Activated CD4-positive, alpha-beta T cell treated with anti-CD3 and anti-CD28 coated beads for 36 hours (primary cell): Measurements from ENCODE around the gene NUDT16L1. TPM values are rescaled to one million over a fixed set of nuclear protein-coding genes. Genes with fewer than 3 reads are reported as not detected.
"Not testable (repeated sequence)": the region's sequence is repeated elsewhere in the genome, so short reads cannot be mapped to it uniquely, and the experiment has no call there.

Source experiments
- ATAC-seq: fragments of 200-7000 bp; cut with Tn5 transposase; one replicate; pipeline ENCODE4 v1.10.0; 2021; ENCODE audit warnings: mild to moderate bottlenecking, moderate library complexity
- CTCF ChIA-PET: fragments of 350-600 bp; sonication (Branson Sonifier 250); formaldehyde crosslinking; loops from one replicate; lab custom pipeline; 2021; ENCODE audit warnings: antibody characterized with exemption; lab: Charles Lee
- POLR2A ChIA-PET: fragments of 350-600 bp; sonication (Branson Sonifier 250); formaldehyde crosslinking; loops from one replicate; lab custom pipeline; 2021; ENCODE audit warnings: antibody characterized with exemption, inconsistent platforms; lab: Charles Lee
- DNase-seq: peaks from one replicate; pipeline ENCODE4 v3.0.0-alpha.2; 2020
- H3K27ac Mint-ChIP-seq: one replicate; pipeline ENCODE4 v1.8.0; 2021; ENCODE audit warnings: mixed read lengths
- H3K27me3 Mint-ChIP-seq: one replicate; pipeline ENCODE4 v1.8.0; 2021; ENCODE audit warnings: mixed read lengths
- H3K36me3 Mint-ChIP-seq: one replicate; pipeline ENCODE4 v1.8.0; 2021; ENCODE audit warnings: low read depth, mixed read lengths
- H3K4me1 Mint-ChIP-seq: one replicate; pipeline ENCODE4 v1.8.0; 2021; ENCODE audit warnings: mixed read lengths
- H3K4me3 Mint-ChIP-seq: one replicate; pipeline ENCODE4 v1.8.0; 2021; ENCODE audit warnings: mild to moderate bottlenecking, moderate library complexity, mixed read lengths
- H3K9me3 Mint-ChIP-seq: one replicate; pipeline ENCODE4 v1.8.0; 2021; ENCODE audit warnings: low read depth, mixed read lengths
- intact Hi-C, 2 experiments: fragments of 100-400 bp; cut with DNase I in 1 of 2; cut with micrococcal nuclease in 1 of 2; formaldehyde crosslinking; loops; one replicate each; pipeline versions ENCODE4 v1.14.2 to v1.15.1; 2022 to 2024; cut with DNase I, micrococcal nuclease
- total RNA-seq, 2 experiments: library from RNA; stranded (reverse); gene quantifications; one replicate each; pipeline ENCODE4 v1.2.3, GENCODE V29; 2021

Gene NUDT16L1
- total RNA-seq: 10 to 100 TPM; 16.4 to 22.5 TPM

- ChIA-PET CTCF (interaction anchor here (1.1 to 1.5 kb wide), 2 partner anchors 17 to 41 kb away, joined by 4 to 6 read pairs; partner anchors contain the start of genes ANKS3 and DNAAF8), POLR2A (interaction anchor here (2.3 kb wide), 1 partner anchor 41 kb away, joined by 10 read pairs; the partner anchor contains the start of genes ANKS3 and DNAAF8)
- peaks cover 3% of the 10 kb centered on the region for H3K36me3 Mint-ChIP-seq
- peak; percentile 95 for ATAC-seq
- H3K4me1 Mint-ChIP-seq: peaks cover 17% of the 10 kb centered on the region
- H3K4me3 Mint-ChIP-seq: peak within 1 kb of the TSS; percentile 77
- DNase-seq: peak; percentile 98
- no peaks in the 10 kb centered on the region for H3K9me3 Mint-ChIP-seq
- intact Hi-C loops: loop anchor here (1.0 to 5.0 kb wide), 14 partner anchors 17 to 423 kb away; partner anchors contain the start of genes ANKS3 (in 2 of the 2), DNAAF8 (in 2 of the 2), MGRN1 (in 2 of the 2) and DNAJA3 (in 1 of the 2)
- peak within 1 kb of the TSS; percentile 83 for H3K27ac Mint-ChIP-seq
- H3K27me3 Mint-ChIP-seq: no peaks in the 10 kb centered on the region
These were observed at the start of gene NUDT16L1 for GRCh38 chr16:4693296-4693955. Gene NUDT16L1, plus strand, starts transcription at chr16:4693562. Its CDS starts 165 bp downstream, at chr16:4693727.

GRCh38 chr16:4646773-4647643, 46.4 kb upstream of the NUDT16L1 start:
- ATAC-seq (peak; percentile 20), DNase-seq (peak; percentile 41)
- Mint-ChIP-seq H3K4me3 (no peak overlapping the region), H3K4me1 (peaks cover 31% of the 10 kb centered on the region), H3K27ac (peak overlapping the region; percentile 51), H3K36me3 (peaks cover 21% of the 10 kb centered on the region), H3K27me3 (no peaks in the 10 kb centered on the region), H3K9me3 (no peaks in the 10 kb centered on the region)
- intact Hi-C loops: no loop called here
- POLR2A ChIA-PET: no interaction called here
- CTCF ChIA-PET: interaction anchor here (0.9 kb wide), 1 partner anchor 172 kb away, joined by 3 read pairs; the partner anchor contains the start of gene NMRAL1

- Mint-ChIP-seq H3K27ac (peak overlapping the region; percentile 37), H3K27me3 (no peaks in the 10 kb centered on the region), H3K36me3 (peaks cover 22% of the 10 kb centered on the region), H3K4me1 (peaks cover 31% of the 10 kb centered on the region), H3K4me3 (no peak overlapping the region), H3K9me3 (no peaks in the 10 kb centered on the region)
- ChIA-PET POLR2A (no interaction called here), CTCF (interaction anchor here (0.9 kb wide), 1 partner anchor 173 kb away, joined by 3 read pairs; the partner anchor contains the start of gene NMRAL1)
- DNase-seq (no peak), ATAC-seq (peak; percentile 2)
- intact Hi-C loops: no loop called here
These were observed 45.8 kb upstream of the NUDT16L1 start for GRCh38 chr16:4647644-4647980.

GRCh38 chr16:4648917-4649316, 44.4 kb upstream of the NUDT16L1 start:
- Mint-ChIP-seq H3K27me3 (no peaks in the 10 kb centered on the region), H3K36me3 (peaks cover 22% of the 10 kb centered on the region), H3K9me3 (no peaks in the 10 kb centered on the region), H3K4me3 (no peak overlapping the region), H3K27ac (no peak overlapping the region), H3K4me1 (peaks cover 31% of the 10 kb centered on the region)
- intact Hi-C loops: no loop called here
- peak; percentile 7 for ATAC-seq
- DNase-seq: peak; percentile 27
- ChIA-PET CTCF (interaction anchor here (1.1 to 2.2 kb wide), 2 partner anchors 11 to 49 kb away, joined by 3 to 12 read pairs; no protein-coding TSS in a partner anchor), POLR2A (no interaction called here)

- peak; percentile 54 for ATAC-seq
- H3K27me3 Mint-ChIP-seq: no peaks in the 10 kb centered on the region
These were observed 43.5 kb upstream of the NUDT16L1 start for GRCh38 chr16:4649744-4650442.

GRCh38 chr16:4650443-4651074, 42.8 kb upstream of the NUDT16L1 start:
- H3K9me3 Mint-ChIP-seq, intact Hi-C loops, H3K4me3 Mint-ChIP-seq, POLR2A ChIA-PET, H3K27me3 Mint-ChIP-seq: not testable (repeated sequence)
- Mint-ChIP-seq H3K4me1 (peaks cover 28% of the 10 kb centered on the region), H3K27ac (peak overlapping the region; percentile 37), H3K36me3 (peaks cover 23% of the 10 kb centered on the region)
- ATAC-seq (peak; percentile 75), DNase-seq (peak; percentile 89)
- CTCF ChIA-PET: interaction anchor here (1.0 to 2.2 kb wide), 10 partner anchors 8 to 172 kb away, joined by 3 to 15 read pairs (median 6); partner anchors contain the start of gene MGRN1

More at GRCh38 chr16:4649744-4650442, 43.5 kb upstream of the NUDT16L1 start:
- peaks cover 23% of the 10 kb centered on the region for H3K36me3 Mint-ChIP-seq
- H3K4me3 Mint-ChIP-seq: no peak overlapping the region
- H3K9me3 Mint-ChIP-seq: no peaks in the 10 kb centered on the region
- intact Hi-C loops: no loop called here
- ChIA-PET CTCF (interaction anchor here (0.8 to 2.2 kb wide), 12 partner anchors 9 to 172 kb away, joined by 3 to 15 read pairs (median 4); partner anchors contain the start of gene MGRN1), POLR2A (interaction anchor here (0.5 kb wide), 1 partner anchor 21 kb away, joined by 3 read pairs; no protein-coding TSS in a partner anchor)
- H3K4me1 Mint-ChIP-seq: peaks cover 31% of the 10 kb centered on the region
- peak; percentile 53 for DNase-seq
- H3K27ac Mint-ChIP-seq: peak overlapping the region; percentile 37

- Mint-ChIP-seq H3K4me3 (no peak overlapping the region), H3K9me3 (no peaks in the 10 kb centered on the region), H3K4me1 (peaks cover 23% of the 10 kb centered on the region), H3K27me3 (no peaks in the 10 kb centered on the region), H3K36me3 (peaks cover 29% of the 10 kb centered on the region), H3K27ac (no peak overlapping the region)
- POLR2A ChIA-PET: no interaction called here
- ATAC-seq: no peak
- intact Hi-C loops: no loop called here
- CTCF ChIA-PET: no interaction called here
- no peak for DNase-seq
These were observed 41.5 kb upstream of the NUDT16L1 start for GRCh38 chr16:4651827-4652226.

- intact Hi-C loops: no loop called here
- DNase-seq (no peak), ATAC-seq (no peak)
- CTCF ChIA-PET: no interaction called here
- Mint-ChIP-seq H3K4me1 (peaks cover 18% of the 10 kb centered on the region), H3K27ac (no peak overlapping the region), H3K4me3 (no peak overlapping the region), H3K27me3 (no peaks in the 10 kb centered on the region), H3K36me3 (peaks cover 32% of the 10 kb centered on the region), H3K9me3 (no peaks in the 10 kb centered on the region)
- POLR2A ChIA-PET: no interaction called here
These were observed 40.8 kb upstream of the NUDT16L1 start for GRCh38 chr16:4652561-4652960.

- H3K36me3 Mint-ChIP-seq: peaks cover 26% of the 10 kb centered on the region
- H3K4me3 Mint-ChIP-seq: no peak overlapping the region
- peaks cover 20% of the 10 kb centered on the region for H3K4me1 Mint-ChIP-seq
- no peak for DNase-seq
- ATAC-seq: no peak
- intact Hi-C loops: no loop called here
- ChIA-PET POLR2A (no interaction called here), CTCF (interaction anchor here (0.5 kb wide), 1 partner anchor 75 kb away, joined by 3 read pairs; no protein-coding TSS in a partner anchor)
- no peaks in the 10 kb centered on the region for H3K9me3 Mint-ChIP-seq
- H3K27me3 Mint-ChIP-seq: no peaks in the 10 kb centered on the region
- H3K27ac Mint-ChIP-seq: no peak overlapping the region
These were observed 39.1 kb upstream of the NUDT16L1 start for GRCh38 chr16:4654011-4654963.
